NCI-H1092 treated with DMSO at 0.1 percent for 48 hours (cell line): Measurements from ENCODE around the gene MTARC2.
"Not testable (repeated sequence)": the region's sequence is repeated elsewhere in the genome, so short reads cannot be mapped to it uniquely, and the experiment has no call there.

Experiments used
- DNase-seq: peaks from one replicate; lab custom pipeline; 2025; lab: John Stamatoyannopoulos, UW

Gene MTARC2

GRCh38 chr1:220732621-220733020 lies 15.5 kb upstream of the MTARC2 start:
- DNase-seq = no peak

- peak; percentile 80 for DNase-seq
Observed at GRCh38 chr1:220733086-220733601, 15.0 kb upstream of the MTARC2 start.

DNA sequence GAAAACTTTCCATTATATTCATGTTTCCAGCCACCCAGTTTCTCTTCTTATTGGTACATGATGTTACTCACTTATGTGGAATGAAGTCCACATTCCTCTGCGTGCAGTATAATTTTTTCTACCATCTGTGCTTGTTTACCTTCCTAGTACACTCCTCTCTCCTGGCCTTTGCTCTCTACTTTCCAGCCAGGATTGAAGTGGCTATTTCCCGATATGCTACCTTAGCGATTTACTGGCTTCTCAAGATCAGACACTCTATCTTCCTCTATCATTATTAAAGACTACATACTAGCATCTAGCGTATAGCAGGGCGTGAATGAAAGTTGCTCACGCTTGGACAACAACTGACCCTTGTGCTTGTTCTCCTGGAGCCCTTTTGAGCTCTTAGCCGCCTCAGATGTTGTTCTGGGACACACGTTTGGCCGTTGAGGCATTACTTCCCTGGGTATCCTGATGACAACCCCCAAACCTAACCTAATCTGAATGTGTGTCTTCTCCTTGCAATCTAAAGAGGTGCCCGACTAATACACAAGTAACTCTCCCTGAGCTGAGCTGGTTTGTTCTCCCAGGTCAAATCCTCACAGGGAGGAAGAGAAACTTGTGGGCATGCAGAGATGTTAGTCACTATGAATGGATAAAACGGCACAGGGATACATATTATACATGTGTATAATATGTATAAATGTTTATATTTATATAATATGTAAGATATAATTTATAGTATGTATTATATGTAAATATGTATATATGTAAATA lies 13.4 kb upstream of the MTARC2 start:
- peak; percentile 7 for DNase-seq

DNA sequence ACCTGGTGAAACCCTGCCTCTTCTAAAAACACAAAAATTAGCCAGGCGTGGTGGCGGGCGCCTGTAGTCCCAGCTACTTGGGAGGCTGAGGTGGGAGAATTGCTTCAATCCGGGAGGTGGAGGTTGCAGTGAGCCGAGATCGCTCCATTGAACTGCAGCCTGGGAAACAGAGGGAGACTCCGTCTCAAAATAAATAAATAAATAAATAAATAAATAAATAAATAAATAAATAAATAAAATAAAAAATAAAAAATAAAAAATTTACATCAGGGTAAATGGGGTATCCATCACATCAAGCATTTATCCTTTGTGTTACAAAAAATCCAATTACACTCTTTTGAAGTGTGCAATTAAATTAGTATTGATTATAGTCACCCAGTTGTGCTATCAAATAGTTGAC lies 11.8 kb upstream of the MTARC2 start:
- not testable (repeated sequence) for DNase-seq

GRCh38 chr1:220741349-220741748 lies 6.8 kb upstream of the MTARC2 start:
- no peak for DNase-seq

GRCh38 chr1:220741825-220742224 lies 6.3 kb upstream of the MTARC2 start:
- no peak for DNase-seq

DNA sequence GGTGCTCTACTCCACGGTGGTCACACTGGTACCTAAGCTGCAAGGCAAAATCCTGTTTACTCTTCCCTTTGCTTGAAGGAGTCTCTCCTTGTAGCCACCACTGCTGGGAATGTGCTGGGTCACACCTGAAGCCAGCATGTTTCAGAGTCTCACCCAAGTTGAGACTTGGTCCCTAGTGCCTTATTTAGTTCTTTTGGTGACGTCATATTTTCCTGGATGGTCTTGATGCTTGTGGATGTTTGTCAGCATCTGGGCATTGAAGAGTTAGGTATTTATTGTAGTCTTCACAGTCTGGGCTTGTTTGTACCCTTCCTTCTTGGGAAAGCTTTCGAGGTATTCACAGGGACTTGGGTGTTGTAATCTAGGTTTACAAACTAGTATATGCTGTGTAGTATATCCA lies 5.6 kb upstream of the MTARC2 start:
- DNase-seq = no peak

- no peak for DNase-seq
Observed at GRCh38 chr1:220746851-220747250, 1.3 kb upstream of the MTARC2 start.

GRCh38 chr1:220747437-220748088 lies 559 bp upstream of the MTARC2 start:
- DNase-seq = no peak

DNA sequence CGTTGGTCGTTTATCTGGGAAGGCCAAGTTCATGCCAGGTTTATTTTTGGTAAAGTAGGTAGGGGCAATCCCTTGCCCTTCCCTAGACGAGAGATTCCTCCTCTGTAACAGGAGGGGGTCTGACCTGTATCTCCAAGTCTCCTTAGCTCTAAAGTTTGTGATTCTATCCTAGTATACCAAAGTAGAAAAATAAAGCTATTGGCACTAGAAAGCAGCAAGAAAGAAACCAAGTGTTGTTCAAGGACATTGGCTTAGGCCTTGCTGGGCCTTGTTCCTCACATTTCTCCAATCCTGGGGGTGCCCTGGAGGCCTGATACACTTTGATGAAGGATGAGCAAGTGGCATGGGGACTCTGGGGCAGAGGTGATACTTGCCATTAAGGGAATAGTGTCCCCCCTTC lies 814 bp downstream of the MTARC2 start:
- no peak for DNase-seq

DNA sequence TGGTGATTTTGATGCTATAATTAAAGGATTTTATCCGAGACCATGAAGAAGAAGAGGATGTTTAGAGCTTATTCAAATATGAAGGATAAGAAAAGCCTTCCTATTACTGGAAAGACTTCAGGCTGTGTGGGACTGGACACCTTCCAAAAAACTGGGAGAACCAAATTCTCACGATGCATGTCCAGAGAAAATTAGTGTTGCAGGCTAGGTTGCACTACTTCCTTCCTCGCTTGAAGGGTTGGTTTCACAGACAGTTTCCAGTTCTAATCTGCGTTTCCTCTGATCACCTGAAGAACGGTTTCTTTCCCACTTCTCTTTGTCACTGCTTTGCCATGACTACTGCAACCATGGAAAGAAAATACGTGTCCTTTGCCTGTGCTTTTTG lies 2.0 kb downstream of the MTARC2 start:
- no peak for DNase-seq

DNA sequence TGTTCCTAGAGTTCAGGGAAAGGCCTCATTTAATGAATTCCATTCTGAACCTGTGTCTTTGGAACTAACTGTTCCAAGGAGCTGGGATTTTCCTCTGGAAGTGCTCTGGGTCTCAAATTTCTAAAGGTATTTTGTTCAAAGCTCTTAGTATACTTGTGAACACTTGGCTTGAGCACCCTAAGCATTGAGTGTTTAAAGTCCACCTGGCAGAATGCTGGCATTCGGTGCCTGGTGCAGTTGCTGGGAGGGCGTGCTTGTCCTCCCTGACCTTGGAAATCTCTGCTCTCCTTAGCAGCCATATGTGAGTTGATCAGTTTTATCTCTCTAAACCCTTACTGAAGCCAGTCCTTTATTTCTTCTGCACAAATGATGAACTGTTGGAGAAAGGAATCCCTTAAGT lies 3.0 kb downstream of the MTARC2 start:
- DNase-seq = no peak

DNA sequence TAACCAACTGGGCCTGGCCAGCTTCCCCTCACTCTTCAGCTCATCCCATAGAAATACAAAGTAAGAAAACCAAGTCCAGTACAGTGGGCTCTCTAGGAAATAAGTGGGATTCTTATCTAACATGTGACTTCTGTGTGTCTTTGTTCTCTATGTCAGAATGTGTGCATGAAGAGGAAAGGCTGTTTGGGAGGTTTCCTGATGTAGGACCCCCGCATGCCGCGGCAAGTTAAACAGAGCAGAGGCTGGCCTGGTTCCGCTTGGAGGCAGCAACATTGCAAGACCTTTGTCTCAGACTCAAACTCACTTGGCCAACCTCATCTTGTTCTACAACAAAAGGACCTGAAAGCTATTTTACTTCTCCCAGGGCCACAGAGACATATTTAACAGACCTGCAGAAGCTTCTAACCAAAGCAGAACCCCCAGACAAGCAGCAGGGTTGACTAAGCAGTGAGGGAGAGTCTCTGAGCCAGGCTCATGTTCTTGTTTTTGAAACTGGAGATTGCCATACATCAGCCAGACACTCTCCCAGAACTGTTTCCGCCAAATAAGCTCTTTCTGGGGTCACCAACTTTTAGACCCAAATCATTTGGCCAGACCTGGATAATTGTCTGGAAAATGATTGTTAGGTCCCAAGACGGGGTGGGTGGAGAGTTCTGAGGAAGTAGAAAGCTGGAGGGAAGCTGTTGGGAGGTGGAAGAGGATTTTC lies 6.2 kb downstream of the MTARC2 start:
- DNase-seq = no peak

- DNase-seq = no peak
Observed at GRCh38 chr1:220754918-220755295, 6.8 kb downstream of the MTARC2 start.

GRCh38 chr1:220755309-220755708 lies 7.2 kb downstream of the MTARC2 start:
- no peak for DNase-seq

GRCh38 chr1:220757441-220757840 lies 9.3 kb downstream of the MTARC2 start:
- DNase-seq = no peak

GRCh38 chr1:220759147-220759546 lies 11.0 kb downstream of the MTARC2 start:
- no peak for DNase-seq

DNA sequence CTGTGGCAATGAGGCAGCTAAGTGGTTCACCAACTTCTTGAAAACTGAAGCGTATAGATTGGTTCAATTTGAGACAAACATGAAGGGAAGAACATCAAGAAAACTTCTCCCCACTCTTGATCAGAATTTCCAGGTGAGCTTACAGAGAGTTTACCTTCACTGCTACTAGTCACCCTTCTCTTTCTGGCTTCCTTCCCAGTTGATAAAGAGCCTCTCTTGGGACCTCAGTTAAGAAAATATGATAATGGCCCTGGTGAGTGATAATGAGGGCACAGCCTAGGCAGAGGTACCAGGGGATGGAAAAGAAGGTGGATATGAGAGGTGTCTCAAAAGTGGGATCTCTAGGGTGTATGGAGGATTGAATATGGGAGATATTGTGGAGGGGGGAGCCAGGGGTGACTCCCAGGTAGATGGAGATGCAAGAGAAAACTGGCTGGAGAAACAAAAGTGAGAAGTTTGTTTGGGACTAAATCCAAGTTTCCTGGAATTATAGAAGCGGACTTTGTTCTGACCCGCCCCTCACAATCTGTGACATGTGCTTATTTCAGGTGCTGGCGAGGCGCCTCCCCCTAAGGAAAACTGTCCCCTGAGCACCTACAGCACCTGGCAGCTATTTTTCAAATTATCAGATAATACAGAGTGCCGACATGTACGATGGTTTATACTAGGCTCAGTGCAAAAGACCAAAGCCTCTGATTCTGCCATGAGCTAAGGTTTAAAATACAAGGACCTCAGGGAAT lies 13.7 kb downstream of the MTARC2 start:
- DNase-seq = no peak

DNA sequence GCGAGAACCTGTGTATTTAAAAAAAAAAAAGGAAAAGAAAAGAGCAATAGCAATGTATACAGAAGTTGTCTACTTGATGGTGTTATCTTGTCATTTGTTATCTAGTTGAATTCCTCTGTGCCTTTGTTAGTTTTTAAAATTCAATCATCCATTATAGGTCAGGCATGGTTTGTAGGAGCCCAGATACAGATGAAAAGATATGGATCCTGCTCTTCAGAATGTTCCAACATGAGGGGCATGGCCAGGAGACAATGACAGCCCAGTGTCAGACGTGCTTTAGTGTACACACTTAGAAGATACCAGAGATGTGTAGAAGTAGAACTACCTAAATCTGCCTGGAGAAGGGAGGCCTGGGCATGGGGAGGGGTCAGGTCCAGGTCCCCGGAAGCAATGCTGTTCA lies 16.6 kb downstream of the MTARC2 start:
- no peak for DNase-seq

GRCh38 chr1:220767312-220768125 lies 19.4 kb downstream of the MTARC2 start:
- DNase-seq = no peak

GRCh38 chr1:220768126-220768601 lies 20.0 kb downstream of the MTARC2 start:
- no peak for DNase-seq
